ENCODE data around the gene MAK. TPM values are rescaled to one million over a fixed set of nuclear protein-coding genes. Genes with fewer than 3 reads are reported as not detected.
A peak's percentile ranks its signal among the peaks of the same experiment; 100 is the strongest.
"Not testable (repeated sequence)": the region's sequence is repeated elsewhere in the genome, so short reads cannot be mapped to it uniquely, and the experiment has no call there.

MAK gene
- total RNA-seq, 1 experiment from 2014 or later, result not detected

DNA sequence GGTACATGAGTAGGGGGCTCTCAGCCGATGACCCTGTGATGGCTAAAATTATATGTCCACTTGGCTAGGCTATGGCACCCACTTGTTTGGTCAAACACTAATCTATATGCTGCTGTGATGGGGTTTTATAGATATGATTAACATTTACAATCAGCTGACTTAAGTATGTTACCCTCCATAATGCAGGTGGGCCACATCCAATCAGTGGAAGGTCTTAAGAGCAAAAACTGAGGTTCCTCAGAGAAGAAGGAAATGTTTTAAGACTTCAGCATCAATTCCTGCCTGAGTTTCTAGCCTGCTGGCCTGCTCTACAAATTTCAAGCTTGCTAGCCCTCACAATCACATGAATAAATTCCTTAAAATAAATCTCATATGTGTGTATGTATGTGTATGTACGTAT is 18.9 kb upstream of the MAK start:
- DNase-seq (ENCODE audit: low read depth), result no peak
- in situ Hi-C loops (cut with HindIII; ENCODE audit: low pct_unique_long_range_greater_than_20kb, low sequenced_read_pairs), result no loop called here

DNA sequence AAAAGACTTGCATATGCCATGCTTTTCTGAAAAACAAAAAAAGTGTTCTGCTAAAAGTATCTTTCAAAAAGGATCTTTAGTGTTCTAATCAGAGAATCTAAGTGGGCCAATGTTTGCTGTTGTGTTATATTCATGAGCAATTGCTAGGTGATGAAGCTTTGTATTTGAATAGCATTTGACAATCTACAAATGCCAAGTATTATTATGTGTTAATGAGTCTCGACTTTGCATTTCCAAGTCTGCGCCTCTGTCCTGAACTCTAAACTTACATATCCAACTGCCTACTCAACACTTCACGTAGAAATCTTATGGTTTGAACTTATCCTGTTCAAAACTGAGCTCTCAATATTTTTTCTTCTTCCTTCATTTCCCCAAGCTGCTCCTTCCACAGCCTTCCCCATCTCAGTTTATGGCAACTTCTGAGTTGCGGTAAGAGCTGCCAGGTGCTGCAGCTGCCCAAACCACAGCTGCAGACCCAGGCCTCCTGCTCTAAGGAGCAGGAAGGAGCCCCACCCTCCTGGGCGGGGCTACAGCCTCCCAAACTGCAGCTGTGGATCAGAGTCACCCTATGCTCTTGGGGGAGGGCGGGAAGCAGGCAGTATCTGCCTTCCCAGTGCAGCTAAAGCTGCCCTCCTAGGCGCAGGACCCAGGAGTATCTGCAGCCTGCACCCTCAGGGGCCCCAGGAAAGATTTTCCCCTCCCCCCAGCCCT is 16.7 kb upstream of the MAK start:
- in situ Hi-C loops (cut with HindIII; ENCODE audit: low pct_unique_long_range_greater_than_20kb, low sequenced_read_pairs), result no loop called here
- no peak for DNase-seq (ENCODE audit: low read depth)

DNA sequence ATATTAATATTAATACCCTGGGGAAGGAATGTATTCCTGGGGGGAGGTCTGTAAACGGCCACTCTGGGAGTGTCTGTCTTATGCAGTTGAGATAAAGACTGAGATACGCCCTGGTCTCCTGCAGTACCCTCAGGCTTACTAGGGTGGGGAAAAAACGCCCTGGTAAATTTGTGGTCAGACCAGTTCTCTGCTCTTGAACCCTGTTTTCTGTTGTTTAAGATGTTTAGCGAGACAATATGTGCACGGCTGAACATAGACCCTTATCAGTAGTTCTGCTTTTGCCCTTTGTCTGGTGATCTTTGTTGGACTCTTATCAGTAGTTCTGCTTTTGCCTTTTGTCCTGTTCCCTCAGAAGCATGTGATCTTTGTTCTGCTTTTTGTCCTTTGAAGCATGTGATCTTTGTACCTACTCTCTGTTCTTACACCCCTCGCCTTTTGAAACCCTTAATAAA is 15.5 kb upstream of the MAK start:
- in situ Hi-C loops (cut with HindIII; ENCODE audit: low pct_unique_long_range_greater_than_20kb, low sequenced_read_pairs); DNase-seq (ENCODE audit: low read depth): not testable (repeated sequence)

DNA sequence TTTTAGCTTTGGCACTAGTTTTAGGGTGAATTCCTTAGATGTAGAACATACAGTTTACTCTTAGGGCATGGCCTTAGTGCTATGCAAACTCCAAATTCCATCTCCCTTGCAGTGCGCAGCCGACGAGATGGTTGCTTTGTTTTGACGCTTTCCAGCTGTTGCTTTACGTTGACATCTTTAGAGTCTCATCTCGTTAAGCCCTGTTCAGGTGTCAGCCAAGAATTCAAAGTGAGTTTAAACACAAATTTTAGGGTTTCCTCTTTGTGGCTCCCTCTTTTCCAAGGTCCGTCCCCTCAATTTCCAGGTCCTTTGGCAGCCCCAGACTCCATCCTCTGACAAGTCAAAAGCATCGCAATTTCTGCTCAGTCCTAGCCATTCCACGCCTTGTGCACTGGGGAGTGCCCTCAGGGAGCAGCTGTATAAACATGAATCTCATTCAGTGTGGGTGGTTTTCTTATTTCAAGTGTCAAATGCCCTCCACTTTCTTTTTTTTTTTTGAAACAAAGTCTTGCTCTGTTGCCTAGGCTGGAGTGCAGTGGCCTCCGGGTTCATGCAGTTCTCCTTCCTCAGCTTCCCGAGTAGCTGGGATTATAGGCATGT is 14.1 kb upstream of the MAK start:
- DNase-seq (ENCODE audit: low read depth), result no peak
- in situ Hi-C loops (cut with HindIII; ENCODE audit: low pct_unique_long_range_greater_than_20kb, low sequenced_read_pairs), result no loop called here

DNA sequence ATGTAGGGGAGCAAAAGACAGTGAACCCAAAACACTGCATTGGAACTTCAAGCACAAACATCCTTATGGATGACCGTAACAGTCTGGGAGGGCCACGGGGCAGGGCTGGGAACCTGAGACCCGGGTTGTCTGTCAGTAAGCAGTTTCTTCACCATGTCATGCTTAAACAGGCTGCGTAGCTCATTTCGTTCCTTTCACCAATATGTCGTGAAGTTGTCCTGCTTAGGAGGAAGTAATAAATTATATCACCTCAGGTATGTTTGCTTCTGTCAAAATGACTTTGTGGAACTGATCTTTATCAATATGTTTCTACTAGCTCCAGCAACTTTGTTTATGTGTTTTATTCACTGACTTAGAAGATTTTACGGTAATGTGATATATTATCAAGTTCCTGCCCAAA is 12.4 kb upstream of the MAK start:
- no peak for DNase-seq (ENCODE audit: low read depth)
- in situ Hi-C loops (cut with HindIII; ENCODE audit: low pct_unique_long_range_greater_than_20kb, low sequenced_read_pairs), result no loop called here

DNA sequence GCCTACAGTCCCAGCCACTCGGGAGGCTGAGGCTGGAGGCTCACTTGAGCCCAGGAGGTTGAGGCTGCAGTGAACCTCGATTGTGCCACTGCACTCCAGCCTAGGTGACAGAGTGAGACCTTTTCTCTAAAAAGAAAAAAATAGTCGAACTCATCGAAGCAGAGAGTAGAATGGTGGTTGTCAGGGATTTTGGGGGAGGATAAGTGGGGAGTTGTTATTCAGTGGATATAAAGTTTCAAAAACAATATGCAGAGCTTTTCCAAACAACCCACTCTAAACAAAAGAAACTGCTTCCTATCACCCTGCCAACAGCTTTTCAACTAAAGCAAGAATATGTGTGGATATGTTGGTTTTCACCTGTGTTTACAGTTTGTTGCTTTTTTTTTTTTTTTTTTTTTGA is 11.6 kb upstream of the MAK start:
- no peak for DNase-seq (ENCODE audit: low read depth)
- in situ Hi-C loops (cut with HindIII; ENCODE audit: low pct_unique_long_range_greater_than_20kb, low sequenced_read_pairs), result no loop called here

DNA sequence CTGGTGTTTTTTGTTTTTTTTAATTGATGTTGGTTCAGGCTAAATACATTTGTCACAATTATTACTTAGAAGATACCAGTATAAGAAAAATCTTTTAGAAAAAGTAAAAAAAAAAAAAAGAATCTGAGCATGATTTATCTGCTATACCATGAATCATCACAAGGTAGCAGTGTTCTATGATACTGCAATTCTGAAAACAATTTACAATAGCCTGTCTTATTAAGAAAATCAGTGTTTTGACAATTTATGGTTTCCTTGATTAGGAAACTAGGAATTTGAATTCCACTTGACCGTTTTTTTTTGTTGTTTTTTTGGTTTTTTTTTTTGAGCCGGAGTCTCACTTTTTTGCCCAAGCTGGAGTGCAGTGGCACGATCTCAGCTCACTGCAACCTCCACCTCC is 9.3 kb upstream of the MAK start:
- in situ Hi-C loops (cut with HindIII; ENCODE audit: low pct_unique_long_range_greater_than_20kb, low sequenced_read_pairs), result no loop called here
- DNase-seq (ENCODE audit: low read depth), result no peak

DNA sequence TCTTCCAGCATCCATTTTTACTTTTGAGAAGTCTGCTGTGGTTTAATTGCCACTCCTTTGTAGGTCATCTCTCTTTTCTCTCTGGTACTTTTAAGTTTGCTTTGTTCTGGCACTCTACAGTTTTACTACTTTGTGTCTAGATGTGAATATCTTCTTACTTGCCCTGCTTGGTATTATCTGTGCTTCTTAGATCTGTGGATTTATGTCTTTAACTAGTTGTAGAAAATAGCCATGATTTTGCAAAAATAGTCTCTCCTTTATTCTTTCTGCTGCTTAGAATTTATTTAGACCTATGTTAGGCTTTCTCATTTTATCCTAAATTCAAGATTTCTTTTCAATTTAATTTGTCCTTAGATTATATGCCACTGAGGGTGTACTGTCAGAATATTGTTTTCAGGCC is 5.2 kb upstream of the MAK start:
- in situ Hi-C loops (cut with HindIII; ENCODE audit: low pct_unique_long_range_greater_than_20kb, low sequenced_read_pairs), result no loop called here
- DNase-seq (ENCODE audit: low read depth), result no peak

DNA sequence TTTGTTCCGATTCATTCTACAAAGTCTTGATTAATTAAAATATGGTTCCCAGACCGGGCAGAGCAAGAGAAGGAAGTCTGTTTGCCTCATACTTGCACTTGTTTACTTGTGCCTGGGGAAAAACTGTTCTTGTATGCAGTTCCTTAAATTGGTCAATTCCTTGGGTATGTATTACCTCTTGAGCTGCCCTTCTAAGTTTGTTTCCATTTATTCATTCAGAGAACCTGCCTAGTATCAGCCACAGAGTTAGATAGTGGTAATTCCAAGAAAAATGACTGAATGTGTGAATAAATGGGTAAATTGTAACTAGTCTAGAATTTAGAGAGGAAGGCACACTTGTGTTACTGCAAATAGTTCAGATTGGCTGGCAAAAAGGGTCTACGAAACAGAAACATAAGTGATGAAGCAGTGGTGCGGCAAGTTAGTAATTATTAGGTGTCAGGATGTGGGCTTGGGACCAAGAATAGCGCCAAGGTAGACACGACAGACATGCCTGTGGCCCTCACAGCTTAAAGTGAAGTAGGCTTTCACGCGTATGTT is 525 bp upstream of the MAK start:
- DNase-seq (ENCODE audit: low read depth), result no peak
- in situ Hi-C loops (cut with HindIII; ENCODE audit: low pct_unique_long_range_greater_than_20kb, low sequenced_read_pairs), result no loop called here

DNA sequence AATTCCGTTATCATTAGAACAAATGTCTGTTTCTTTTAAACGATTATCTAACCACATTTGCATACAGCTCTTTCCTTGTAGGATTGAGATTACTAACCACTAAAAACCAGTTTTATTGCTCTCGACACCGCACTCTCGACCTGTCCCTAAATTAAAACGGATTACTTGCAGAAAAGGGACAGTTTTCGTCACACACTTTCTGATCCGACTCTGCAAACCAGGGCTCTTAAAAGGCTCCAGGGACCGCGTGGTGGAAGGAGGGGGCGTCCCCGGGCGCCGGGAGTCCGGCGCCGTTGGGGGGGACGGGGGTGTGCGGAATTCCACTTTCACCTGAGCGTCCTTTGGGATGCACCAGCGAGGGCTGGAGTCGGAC is 731 bp downstream of the MAK start:
- in situ Hi-C loops (cut with HindIII; ENCODE audit: low pct_unique_long_range_greater_than_20kb, low sequenced_read_pairs), result no loop called here
- peak; percentile 47 for DNase-seq (ENCODE audit: low read depth)

DNA sequence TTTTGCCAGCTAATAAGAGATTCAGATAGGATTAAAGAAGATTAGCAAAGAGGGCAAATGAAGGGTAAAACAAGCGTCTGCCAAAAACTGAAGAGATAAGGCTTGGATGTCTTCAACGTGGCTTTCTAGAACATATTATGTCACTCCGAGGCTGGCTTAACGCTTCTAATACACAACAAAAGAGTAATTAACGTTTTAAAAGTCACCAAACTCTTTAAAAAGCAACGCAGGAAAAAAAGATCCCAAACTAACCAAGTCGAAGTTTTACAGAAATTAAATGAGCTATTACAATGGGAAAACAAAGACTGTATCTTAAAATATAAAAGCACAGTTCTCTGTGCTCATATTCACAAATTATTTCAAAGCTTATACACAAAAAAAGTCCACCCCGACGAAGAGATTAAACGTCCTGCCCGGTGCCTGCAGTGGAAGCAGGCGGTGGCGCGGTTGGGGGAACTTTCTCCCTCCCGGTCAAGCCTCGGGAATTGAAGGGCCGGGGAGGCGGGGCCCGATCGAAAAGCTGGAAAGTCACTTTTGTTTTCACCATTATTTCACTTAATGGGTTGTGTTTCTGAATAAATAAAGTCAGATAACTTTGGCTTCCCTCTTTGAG is 1.2 kb downstream of the MAK start:
- in situ Hi-C loops (cut with HindIII; ENCODE audit: low pct_unique_long_range_greater_than_20kb, low sequenced_read_pairs), result no loop called here
- no peak for DNase-seq (ENCODE audit: low read depth)

DNA sequence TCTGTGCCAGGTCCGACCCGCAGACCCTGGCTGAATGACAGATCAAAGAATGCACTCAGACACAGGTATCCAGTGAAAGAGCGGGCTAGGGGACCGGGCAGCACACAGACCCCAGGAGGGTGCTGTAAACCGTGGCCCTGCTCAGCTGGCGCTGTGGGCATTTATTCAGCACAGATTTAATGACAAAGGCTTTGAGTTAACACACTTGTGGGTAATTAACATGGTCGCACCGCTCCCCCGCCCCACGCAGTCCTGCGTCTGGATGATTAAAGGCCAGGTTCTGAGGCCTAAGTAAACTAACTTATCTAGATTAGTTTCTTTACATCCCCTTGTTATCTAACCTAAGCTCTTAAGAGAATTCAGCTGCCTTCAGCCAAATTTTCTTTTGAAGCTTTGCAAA is 3.5 kb downstream of the MAK start:
- DNase-seq (ENCODE audit: low read depth), result no peak
- in situ Hi-C loops (cut with HindIII; ENCODE audit: low pct_unique_long_range_greater_than_20kb, low sequenced_read_pairs), result no loop called here

DNA sequence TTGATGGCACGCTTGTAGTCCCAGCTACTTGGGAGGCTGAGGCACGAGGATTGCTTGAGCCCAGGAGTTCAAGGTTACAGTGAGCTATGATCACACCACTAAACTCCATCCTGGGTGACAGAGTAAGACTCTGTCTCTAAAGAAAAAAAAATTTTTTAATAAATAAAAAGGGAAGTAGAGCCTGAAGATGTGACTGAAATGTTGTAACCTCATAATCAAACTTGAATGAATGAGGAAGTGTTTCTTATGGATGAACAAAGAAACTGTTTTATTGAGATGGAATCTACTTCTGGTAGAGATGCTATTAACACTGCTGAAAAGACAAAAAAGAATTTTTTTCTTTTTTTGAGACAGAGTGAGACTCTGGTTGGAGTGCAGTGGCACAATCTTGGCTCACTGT is 6.7 kb downstream of the MAK start:
- no peak for DNase-seq (ENCODE audit: low read depth)
- in situ Hi-C loops (cut with HindIII; ENCODE audit: low pct_unique_long_range_greater_than_20kb, low sequenced_read_pairs), result no loop called here

DNA sequence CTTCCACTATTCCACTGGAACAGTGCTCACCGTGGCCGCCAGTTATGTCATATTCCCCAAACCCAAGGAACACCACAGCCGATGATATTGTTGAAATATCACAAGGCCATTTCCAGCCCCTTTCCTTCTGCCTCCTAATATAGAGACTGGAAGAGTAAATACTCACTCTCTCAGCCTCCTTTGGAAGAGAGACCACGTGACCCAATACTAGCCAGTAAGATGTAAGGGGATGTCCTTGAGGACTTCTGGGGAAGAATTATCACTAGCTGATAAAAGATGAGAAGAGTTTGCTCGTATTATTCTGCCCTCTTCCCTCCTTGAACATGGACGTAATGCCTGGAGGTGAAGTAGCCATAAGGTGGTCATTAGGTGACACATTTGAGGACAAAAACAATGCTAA is 13.5 kb downstream of the MAK start:
- in situ Hi-C loops (cut with HindIII; ENCODE audit: low pct_unique_long_range_greater_than_20kb, low sequenced_read_pairs), result no loop called here
- DNase-seq (ENCODE audit: low read depth), result no peak

DNA sequence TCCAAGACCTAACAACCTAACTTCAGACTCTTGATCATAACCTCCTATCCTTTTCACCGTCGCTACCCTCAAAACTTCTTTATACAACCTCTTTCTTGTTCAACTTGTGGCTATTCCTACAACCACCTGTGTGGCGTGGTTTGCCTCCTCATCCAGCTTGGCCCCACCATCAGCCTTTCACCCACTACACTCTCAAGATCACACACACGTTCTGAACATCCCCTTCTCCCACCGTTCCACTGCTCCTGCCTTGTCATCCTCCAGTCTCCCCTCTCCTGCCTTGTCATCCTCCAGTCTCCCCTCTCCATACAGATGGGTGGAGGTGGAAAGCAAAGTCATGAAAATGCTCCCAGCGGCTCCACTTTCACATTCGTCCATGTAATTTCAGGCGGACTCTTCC is 14.0 kb downstream of the MAK start:
- in situ Hi-C loops (cut with HindIII; ENCODE audit: low pct_unique_long_range_greater_than_20kb, low sequenced_read_pairs), result no loop called here
- DNase-seq (ENCODE audit: low read depth), result no peak

DNA sequence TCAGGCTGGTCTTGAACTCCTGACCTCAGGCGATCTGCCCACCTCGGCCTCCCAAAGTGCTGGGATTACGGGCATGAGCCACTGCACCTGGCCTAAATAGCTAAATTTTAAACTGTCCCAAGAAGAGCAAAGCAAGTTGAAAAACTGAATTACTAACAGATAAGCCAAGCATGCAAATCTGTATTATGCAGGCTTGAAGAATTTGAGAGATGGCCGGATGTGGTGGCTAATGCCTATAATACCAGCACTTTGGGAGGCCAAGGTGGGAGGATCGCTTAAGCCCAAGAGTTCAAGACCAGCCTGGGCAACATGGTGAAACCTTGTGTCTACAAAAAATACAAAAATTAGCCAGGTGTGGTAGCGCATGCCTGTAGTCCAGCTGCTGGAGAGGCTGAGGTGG is 24.2 kb downstream of the MAK start:
- in situ Hi-C loops (cut with HindIII; ENCODE audit: low pct_unique_long_range_greater_than_20kb, low sequenced_read_pairs); DNase-seq (ENCODE audit: low read depth): not testable (repeated sequence)

DNA sequence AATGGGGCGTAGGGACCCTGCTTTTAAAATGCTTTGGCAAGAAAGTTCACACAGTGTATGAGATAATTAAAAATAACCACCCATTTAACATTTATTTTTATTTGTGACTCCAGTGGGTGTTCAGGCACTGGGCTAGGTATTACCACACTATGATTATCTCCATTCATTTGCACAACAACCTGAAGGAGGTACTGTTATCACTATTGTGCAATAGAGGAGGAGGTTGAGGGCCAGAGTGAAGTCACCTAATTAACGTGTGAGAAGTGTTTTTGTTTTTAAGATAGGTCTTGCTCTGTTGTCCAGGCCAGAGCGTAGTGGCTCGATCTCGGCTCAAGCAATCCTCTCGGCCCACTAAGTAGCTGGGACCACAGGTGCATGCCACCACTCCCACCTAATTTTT is 29.2 kb downstream of the MAK start:
- no peak for DNase-seq (ENCODE audit: low read depth)
- in situ Hi-C loops (cut with HindIII; ENCODE audit: low pct_unique_long_range_greater_than_20kb, low sequenced_read_pairs), result no loop called here

DNA sequence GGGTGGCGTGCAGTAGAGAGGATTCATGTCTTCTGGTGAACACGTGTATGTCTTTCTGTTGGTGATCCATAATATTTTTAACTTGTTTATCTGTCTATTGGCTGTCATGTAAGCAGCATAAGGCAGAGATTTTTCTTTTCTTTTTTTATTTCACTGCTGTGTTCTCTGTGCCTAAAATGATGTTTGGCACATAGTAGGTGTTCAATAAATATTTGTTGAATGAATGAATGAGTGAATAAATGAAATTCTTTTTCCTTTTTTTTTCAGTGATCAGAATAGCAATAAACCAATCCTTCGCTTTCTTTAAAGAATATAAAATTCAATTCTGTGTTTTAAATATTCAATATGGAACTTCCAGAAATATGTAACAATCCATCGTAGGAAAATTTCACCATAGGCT is 30.0 kb downstream of the MAK start:
- in situ Hi-C loops (cut with HindIII; ENCODE audit: low pct_unique_long_range_greater_than_20kb, low sequenced_read_pairs), result no loop called here
- no peak for DNase-seq (ENCODE audit: low read depth)

DNA sequence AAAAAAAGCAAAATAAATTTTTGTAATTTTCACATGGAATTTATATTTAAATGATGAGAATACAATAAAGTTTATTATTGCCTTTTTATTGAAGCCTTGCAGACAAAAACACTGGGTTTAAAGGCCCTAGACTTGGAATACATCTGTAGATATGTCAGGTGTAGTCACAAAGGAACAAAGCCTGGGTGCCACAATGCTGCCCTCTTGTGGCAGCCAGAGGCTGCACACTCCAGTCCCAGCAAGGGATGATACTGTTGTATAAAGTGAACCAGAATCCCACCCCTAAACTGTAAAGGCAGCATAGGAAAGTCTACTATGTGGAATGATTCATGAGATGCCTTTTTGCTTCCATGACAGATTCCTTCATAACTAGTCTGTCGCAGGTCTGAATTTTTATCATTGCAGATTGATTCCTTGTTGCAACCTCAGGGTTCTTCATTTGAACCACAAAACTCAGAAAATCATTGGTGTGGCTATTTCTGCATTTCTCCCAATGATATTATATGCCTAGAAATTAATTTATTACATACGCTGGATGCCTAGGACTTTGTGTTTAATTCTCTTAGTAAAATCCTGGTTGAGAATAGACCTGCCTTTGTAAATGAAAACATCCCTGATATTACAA is 37.0 kb downstream of the MAK start:
- peak; percentile 52 for DNase-seq (ENCODE audit: low read depth)
- in situ Hi-C loops (cut with HindIII; ENCODE audit: low pct_unique_long_range_greater_than_20kb, low sequenced_read_pairs), result no loop called here
